HEK293 (cell line): Measurements from ENCODE around the gene GLT8D2.

Source experiments
- CTCF ChIA-PET: fragments of 350-600 bp; formaldehyde crosslinking; extraction: SDS; loops from one replicate; lab custom pipeline; 2021; ENCODE audit warnings: antibody characterized with exemption; lab: Yijun Ruan, JAX
- POLR2A ChIA-PET: fragments of 300-600 bp; formaldehyde crosslinking; extraction: SDS; loops from one replicate; lab custom pipeline; 2020; ENCODE audit warnings: antibody characterized with exemption, inconsistent platforms; lab: Yijun Ruan, JAX
- H3K27ac ChIP-seq: fragments of 200-500 bp; sonication (Bioruptor generic); 2 replicates; pipeline ENCODE4 v1.5.1; 2014; ENCODE audit warnings: low read depth, low read length, control low read depth, inconsistent platforms; ENCODE audit errors: extremely low read depth
- H3K36me3 ChIP-seq, 2 experiments: fragments of 200-500 bp in 1 of 2; sonication (Bioruptor generic) in 1 of 2; 1 replicate in 1 of 2; 2 replicates in 1 of 2; pipeline ENCODE4 v1.5.1; 2014 to 2017; ENCODE audit warnings: inconsistent platforms in 2 of 2, low read length in 2 of 2; ENCODE audit not compliant: control insufficient read depth in 2 of 2, insufficient read depth in 1 of 2
- H3K4me1 ChIP-seq: fragments of 200-500 bp; sonication (Bioruptor generic); 2 replicates; pipeline ENCODE4 v1.5.1; 2014; ENCODE audit warnings: mild to moderate bottlenecking, low read length, inconsistent platforms; ENCODE audit not compliant: control insufficient read depth, insufficient read depth
- H3K4me3 ChIP-seq: 2 replicates; pipeline ENCODE4 v1.5.1; 2011; ENCODE audit warnings: low read depth, mild to moderate bottlenecking, control low read depth, low read length, moderate library complexity
- H3K9me3 ChIP-seq: fragments of 200-500 bp; sonication (Bioruptor generic); 2 replicates; pipeline ENCODE4 v1.5.1; 2014; ENCODE audit warnings: low read depth, low read length, inconsistent platforms; ENCODE audit not compliant: control insufficient read depth, insufficient read depth
- SP2 ChIP-seq: fragments of 450-650 bp; formaldehyde crosslinking; IDR thresholded peaks from 2 replicates; pipeline ENCODE4 v1.5.1; 2016; ENCODE audit warnings: missing biosample characterization, missing genetic modification characterization
- ZNF2 ChIP-seq: fragments of 450-650 bp; formaldehyde crosslinking; IDR thresholded peaks from 2 replicates; pipeline ENCODE4 v1.5.1; 2016; ENCODE audit warnings: missing biosample characterization, missing genetic modification characterization
- ZNF202 ChIP-seq: fragments of 450-650 bp; formaldehyde crosslinking; IDR thresholded peaks from 2 replicates; pipeline ENCODE4 v1.5.1; 2016; ENCODE audit warnings: missing biosample characterization, missing genetic modification characterization, borderline replicate concordance
- ZNF548 ChIP-seq: fragments of 450-650 bp; formaldehyde crosslinking; IDR thresholded peaks from 2 replicates; pipeline ENCODE4 v1.5.1; 2016; ENCODE audit warnings: missing biosample characterization, missing genetic modification characterization
- ZNF571 ChIP-seq: fragments of 450-650 bp; formaldehyde crosslinking; IDR thresholded peaks from 2 replicates; pipeline ENCODE4 v1.5.0; 2017; ENCODE audit warnings: missing biosample characterization, missing genetic modification characterization
- ZNF654 ChIP-seq: fragments of 450-650 bp; formaldehyde crosslinking; IDR thresholded peaks from 2 replicates; pipeline ENCODE4 v1.5.1; 2016; ENCODE audit warnings: low read depth, missing biosample characterization, missing genetic modification characterization
- ZNF76 ChIP-seq: fragments of 450-650 bp; formaldehyde crosslinking; IDR thresholded peaks from 2 replicates; pipeline ENCODE4; 2016; ENCODE audit warnings: low read depth, missing biosample characterization, missing genetic modification characterization, borderline replicate concordance
- ZNF830 ChIP-seq: fragments of 450-650 bp; IDR thresholded peaks from 2 replicates; pipeline ENCODE4 v1.5.0; 2018; ENCODE audit warnings: missing biosample characterization, missing genetic modification characterization, low read depth, mild to moderate bottlenecking, moderate library complexity
- TF ChIP-seq, protein P1 (sequence below): fragments of 450-650 bp; formaldehyde crosslinking; IDR thresholded peaks from 2 replicates; pipeline ENCODE4 v1.5.1; 2017; ENCODE audit warnings: missing biosample characterization, missing genetic modification characterization

Gene GLT8D2

DNA sequence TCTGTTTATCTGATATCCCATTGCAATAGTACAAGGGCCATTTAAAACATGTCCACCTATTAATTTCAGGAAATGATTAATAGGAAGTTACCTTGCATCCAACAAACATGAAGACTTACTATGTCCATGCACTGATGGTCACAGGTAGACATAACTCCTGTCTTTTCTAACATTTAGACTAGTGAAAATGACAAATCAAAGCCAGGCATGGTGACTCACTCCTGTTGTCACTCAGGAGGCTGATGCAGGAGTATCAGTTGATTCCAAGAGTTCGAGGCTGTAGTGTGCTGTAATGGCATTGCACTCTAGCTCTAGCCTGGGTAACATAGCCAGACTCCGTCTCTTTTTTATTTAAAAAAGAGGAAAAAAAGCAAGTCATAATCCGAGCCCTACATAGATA lies 105.0 kb downstream of the GLT8D2 start:
- Histone ChIP-seq H3K4me3 (no peak overlapping the region), H3K9me3 (no peaks in the 10 kb centered on the region), H3K4me1 (no peaks in the 10 kb centered on the region), H3K27ac (no peak overlapping the region), H3K36me3 (peaks cover 96 to 100% of the 10 kb centered on the region in 2 experiments)
- POLR2A ChIA-PET, result interaction anchor here (1.1 to 2.0 kb wide), 3 partner anchors 9 to 21 kb away, joined by 3 to 12 read pairs (median 4); partner anchors contain the start of genes HSP90B1 and TDG
- TF ChIP-seq ZNF202 (no peak), ZNF76 (tag by site-specific recombination) (no peak), ZNF2 (tag by site-specific recombination) (no peak), ZNF830 (tag by site-specific recombination) (no peak), ZNF571 (no peak), ZNF654 (no peak), SP2 (tag by site-specific recombination) (no peak), ZNF548 (tag by site-specific recombination) (no peak)
- TF ChIP-seq, protein P1, sequence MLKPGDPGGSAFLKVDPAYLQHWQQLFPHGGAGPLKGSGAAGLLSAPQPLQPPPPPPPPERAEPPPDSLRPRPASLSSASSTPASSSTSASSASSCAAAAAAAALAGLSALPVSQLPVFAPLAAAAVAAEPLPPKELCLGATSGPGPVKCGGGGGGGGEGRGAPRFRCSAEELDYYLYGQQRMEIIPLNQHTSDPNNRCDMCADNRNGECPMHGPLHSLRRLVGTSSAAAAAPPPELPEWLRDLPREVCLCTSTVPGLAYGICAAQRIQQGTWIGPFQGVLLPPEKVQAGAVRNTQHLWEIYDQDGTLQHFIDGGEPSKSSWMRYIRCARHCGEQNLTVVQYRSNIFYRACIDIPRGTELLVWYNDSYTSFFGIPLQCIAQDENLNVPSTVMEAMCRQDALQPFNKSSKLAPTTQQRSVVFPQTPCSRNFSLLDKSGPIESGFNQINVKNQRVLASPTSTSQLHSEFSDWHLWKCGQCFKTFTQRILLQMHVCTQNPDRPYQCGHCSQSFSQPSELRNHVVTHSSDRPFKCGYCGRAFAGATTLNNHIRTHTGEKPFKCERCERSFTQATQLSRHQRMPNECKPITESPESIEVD (tag by site-specific recombination), result no peak
- CTCF ChIA-PET, result interaction anchor here (0.6 to 2.1 kb wide), 3 partner anchors 12 to 205 kb away, joined by 3 to 9 read pairs (median 3); no protein-coding TSS in a partner anchor
